ENCODE data around the gene ATP13A4. TPM values are rescaled to one million over a fixed set of nuclear protein-coding genes. Genes with fewer than 3 reads are reported as not detected.

ATP13A4 gene
- total RNA-seq, 2 donors from 2014 or later: 0.57 to 1.3 TPM

GRCh38 chr3:193407688-193408087 is 147.0 kb downstream of the ATP13A4 start:
- Histone ChIP-seq H3K27ac (ENCODE audit: low read depth, low read length) (no peak overlapping the region), H3K4me3 (ENCODE audit: low read length) (no peak overlapping the region), H3K4me1 (ENCODE audit: control insufficient read depth, insufficient read depth, low read length) (peaks cover 4% of the 10 kb centered on the region), H3K27me3 (ENCODE audit: control insufficient read depth, insufficient read depth, low read length, poor library complexity, severe bottlenecking) (no peaks in the 10 kb centered on the region), H3K9me3 (ENCODE audit: control insufficient read depth, low read length) (peaks cover 4% of the 10 kb centered on the region), H3K36me3 (ENCODE audit: control insufficient read depth, insufficient read depth, low read length) (no peaks in the 10 kb centered on the region), H3K9ac (ENCODE audit: extremely low read depth, low read length, poor library complexity, severe bottlenecking) (no peak overlapping the region)
- Mint-ChIP-seq H3K9me3 (peaks cover 5% of the 10 kb centered on the region), H3K27ac (no peak overlapping the region), H3K36me3 (ENCODE audit: low read depth) (no peaks in the 10 kb centered on the region), H3K27me3 (ENCODE audit: insufficient read depth) (no peaks in the 10 kb centered on the region), H3K4me1 (peaks cover 26% of the 10 kb centered on the region), H3K4me3 (no peak overlapping the region)
- no peak for DNase-seq
- TF ChIP-seq, protein P1, sequence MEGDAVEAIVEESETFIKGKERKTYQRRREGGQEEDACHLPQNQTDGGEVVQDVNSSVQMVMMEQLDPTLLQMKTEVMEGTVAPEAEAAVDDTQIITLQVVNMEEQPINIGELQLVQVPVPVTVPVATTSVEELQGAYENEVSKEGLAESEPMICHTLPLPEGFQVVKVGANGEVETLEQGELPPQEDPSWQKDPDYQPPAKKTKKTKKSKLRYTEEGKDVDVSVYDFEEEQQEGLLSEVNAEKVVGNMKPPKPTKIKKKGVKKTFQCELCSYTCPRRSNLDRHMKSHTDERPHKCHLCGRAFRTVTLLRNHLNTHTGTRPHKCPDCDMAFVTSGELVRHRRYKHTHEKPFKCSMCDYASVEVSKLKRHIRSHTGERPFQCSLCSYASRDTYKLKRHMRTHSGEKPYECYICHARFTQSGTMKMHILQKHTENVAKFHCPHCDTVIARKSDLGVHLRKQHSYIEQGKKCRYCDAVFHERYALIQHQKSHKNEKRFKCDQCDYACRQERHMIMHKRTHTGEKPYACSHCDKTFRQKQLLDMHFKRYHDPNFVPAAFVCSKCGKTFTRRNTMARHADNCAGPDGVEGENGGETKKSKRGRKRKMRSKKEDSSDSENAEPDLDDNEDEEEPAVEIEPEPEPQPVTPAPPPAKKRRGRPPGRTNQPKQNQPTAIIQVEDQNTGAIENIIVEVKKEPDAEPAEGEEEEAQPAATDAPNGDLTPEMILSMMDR (conservative IDR thresholded peaks at IDR 0.05): no peak
- 77% methylated on average over 1 of the region's 1 CpG; no CpG with 5 or more reads in 1 of the 2 experiments for WGBS, 2 experiments (ENCODE audit: insufficient coverage in 1 of 2, insufficient read length in 1 of 2)

DNA sequence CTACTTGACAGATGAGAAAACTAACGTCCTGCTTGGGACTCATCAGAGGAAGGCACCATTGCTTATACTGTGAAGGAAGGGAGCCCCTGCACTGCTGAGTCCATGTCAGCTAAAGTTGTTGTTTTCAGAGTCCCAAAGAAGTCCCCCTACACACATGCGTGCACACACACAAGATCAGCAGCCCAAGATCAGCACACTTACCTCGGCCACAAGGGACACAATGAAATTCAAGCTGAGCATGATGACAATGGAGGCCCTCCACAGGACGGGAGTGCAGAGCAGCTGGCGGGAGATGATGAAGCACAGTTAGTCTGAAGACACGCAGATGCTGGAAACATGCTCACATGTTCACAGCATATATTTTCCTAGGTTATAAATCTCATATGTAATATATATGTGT is 147.6 kb downstream of the ATP13A4 start:
- no peaks in the 10 kb centered on the region for H3K36me3 ChIP-seq (ENCODE audit: control insufficient read depth, insufficient read depth, low read length)
- peaks cover 3% of the 10 kb centered on the region for H3K9me3 ChIP-seq (ENCODE audit: control insufficient read depth, low read length)
- Mint-ChIP-seq H3K27ac (peak overlapping the region; percentile 29), H3K4me3 (no peak overlapping the region), H3K36me3 (ENCODE audit: low read depth) (no peaks in the 10 kb centered on the region), H3K27me3 (ENCODE audit: insufficient read depth) (no peaks in the 10 kb centered on the region), H3K9me3 (peaks cover 2% of the 10 kb centered on the region), H3K4me1 (peaks cover 26% of the 10 kb centered on the region)
- no peak overlapping the region for H3K9ac ChIP-seq (ENCODE audit: extremely low read depth, low read length, poor library complexity, severe bottlenecking)
- 85 to 89% methylated on average over 2 to 6 of the region's 6 CpGs for WGBS, 2 experiments (ENCODE audit: insufficient coverage in 1 of 2, insufficient read length in 1 of 2)
- no peak overlapping the region for H3K4me3 ChIP-seq (ENCODE audit: low read length)
- peaks cover 4% of the 10 kb centered on the region for H3K4me1 ChIP-seq (ENCODE audit: control insufficient read depth, insufficient read depth, low read length)
- no peaks in the 10 kb centered on the region for H3K27me3 ChIP-seq (ENCODE audit: control insufficient read depth, insufficient read depth, low read length, poor library complexity, severe bottlenecking)
- H3K27ac ChIP-seq (ENCODE audit: low read depth, low read length): no peak overlapping the region
- no peak for DNase-seq
- TF ChIP-seq, protein P1 (conservative IDR thresholded peaks at IDR 0.05): no peak

DNA sequence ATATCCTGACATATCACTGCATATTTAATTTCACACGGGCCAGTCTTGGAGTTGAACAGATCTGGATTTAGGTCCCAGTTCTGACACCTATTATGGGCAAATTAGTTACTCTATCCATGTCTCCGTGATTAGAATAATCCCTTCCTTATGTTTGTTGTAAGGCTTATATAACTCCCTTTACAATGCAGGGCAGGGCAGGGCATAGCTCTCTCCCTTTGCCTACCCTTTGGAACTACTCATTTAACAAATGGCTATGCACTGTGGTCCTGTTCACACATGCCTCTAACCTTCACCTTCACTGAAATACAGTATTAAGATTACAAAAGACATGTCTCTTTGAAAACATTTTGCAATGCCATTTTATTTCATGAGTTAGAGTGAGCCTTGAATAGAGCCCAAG is 151.4 kb downstream of the ATP13A4 start:
- Histone ChIP-seq H3K36me3 (ENCODE audit: control insufficient read depth, insufficient read depth, low read length) (no peaks in the 10 kb centered on the region), H3K4me1 (ENCODE audit: control insufficient read depth, insufficient read depth, low read length) (peaks cover 4% of the 10 kb centered on the region), H3K27me3 (ENCODE audit: control insufficient read depth, insufficient read depth, low read length, poor library complexity, severe bottlenecking) (no peaks in the 10 kb centered on the region), H3K27ac (ENCODE audit: low read depth, low read length) (no peak overlapping the region), H3K4me3 (ENCODE audit: low read length) (no peak overlapping the region), H3K9ac (ENCODE audit: extremely low read depth, low read length, poor library complexity, severe bottlenecking) (no peak overlapping the region), H3K9me3 (ENCODE audit: control insufficient read depth, low read length) (peaks cover 3% of the 10 kb centered on the region)
- peaks cover 2% of the 10 kb centered on the region for H3K27me3 Mint-ChIP-seq (ENCODE audit: insufficient read depth)
- H3K36me3 Mint-ChIP-seq (ENCODE audit: low read depth): no peaks in the 10 kb centered on the region
- 85 to 100% methylated on average over 1 to 2 of the region's 2 CpGs for WGBS, 2 experiments (ENCODE audit: insufficient coverage in 1 of 2, insufficient read length in 1 of 2)
- H3K4me3 Mint-ChIP-seq: no peak overlapping the region
- peaks cover 31% of the 10 kb centered on the region for H3K4me1 Mint-ChIP-seq
- TF ChIP-seq, protein P1 (conservative IDR thresholded peaks at IDR 0.05): no peak
- no peak for DNase-seq
- H3K27ac Mint-ChIP-seq: no peak overlapping the region
- no peaks in the 10 kb centered on the region for H3K9me3 Mint-ChIP-seq

Measured in endodermal cell (in vitro differentiated cells).